ENCODE data around the gene NKX1-2. TPM values are rescaled to one million over a fixed set of nuclear protein-coding genes. Genes with fewer than 3 reads are reported as not detected.

Gene NKX1-2
- total RNA-seq, 1 donor from 2014 or later, result 0.29 TPM

DNA sequence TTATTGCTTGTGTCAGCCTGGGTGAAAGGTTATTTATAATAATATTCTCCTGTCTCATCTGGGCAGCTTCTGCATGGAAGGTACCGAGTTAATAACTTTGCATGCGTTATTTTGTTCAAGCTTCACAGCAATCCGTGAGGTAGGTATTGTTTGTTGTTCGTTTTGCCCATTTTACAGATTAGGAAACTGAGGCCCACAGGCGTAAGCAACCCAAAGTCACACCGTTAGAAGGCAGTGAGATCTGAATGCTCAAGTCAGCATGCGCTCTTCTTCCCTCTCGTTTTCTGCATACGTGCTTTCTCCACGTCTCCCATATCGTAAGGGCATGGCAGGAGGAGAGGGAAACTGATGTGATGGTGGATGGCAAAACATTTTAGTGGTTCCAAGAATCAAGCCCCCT, 45.9 kb upstream of the NKX1-2 start:
- H3K27ac Mint-ChIP-seq, result no peak overlapping the region
- peaks cover 12% of the 10 kb centered on the region for H3K36me3 Mint-ChIP-seq
- TF ChIP-seq, protein P1, sequence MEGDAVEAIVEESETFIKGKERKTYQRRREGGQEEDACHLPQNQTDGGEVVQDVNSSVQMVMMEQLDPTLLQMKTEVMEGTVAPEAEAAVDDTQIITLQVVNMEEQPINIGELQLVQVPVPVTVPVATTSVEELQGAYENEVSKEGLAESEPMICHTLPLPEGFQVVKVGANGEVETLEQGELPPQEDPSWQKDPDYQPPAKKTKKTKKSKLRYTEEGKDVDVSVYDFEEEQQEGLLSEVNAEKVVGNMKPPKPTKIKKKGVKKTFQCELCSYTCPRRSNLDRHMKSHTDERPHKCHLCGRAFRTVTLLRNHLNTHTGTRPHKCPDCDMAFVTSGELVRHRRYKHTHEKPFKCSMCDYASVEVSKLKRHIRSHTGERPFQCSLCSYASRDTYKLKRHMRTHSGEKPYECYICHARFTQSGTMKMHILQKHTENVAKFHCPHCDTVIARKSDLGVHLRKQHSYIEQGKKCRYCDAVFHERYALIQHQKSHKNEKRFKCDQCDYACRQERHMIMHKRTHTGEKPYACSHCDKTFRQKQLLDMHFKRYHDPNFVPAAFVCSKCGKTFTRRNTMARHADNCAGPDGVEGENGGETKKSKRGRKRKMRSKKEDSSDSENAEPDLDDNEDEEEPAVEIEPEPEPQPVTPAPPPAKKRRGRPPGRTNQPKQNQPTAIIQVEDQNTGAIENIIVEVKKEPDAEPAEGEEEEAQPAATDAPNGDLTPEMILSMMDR (conservative IDR thresholded peaks at IDR 0.05), result no peak
- DNase-seq (ENCODE audit: extremely low spot score, unreplicated experiment), result no peak
- H3K4me1 Mint-ChIP-seq (ENCODE audit: unreplicated experiment), result peaks cover 11% of the 10 kb centered on the region
- H3K9me3 Mint-ChIP-seq, result peaks cover 1% of the 10 kb centered on the region
- H3K4me3 Mint-ChIP-seq, result no peak overlapping the region
- peaks cover 6% of the 10 kb centered on the region for H3K27me3 Mint-ChIP-seq

DNA sequence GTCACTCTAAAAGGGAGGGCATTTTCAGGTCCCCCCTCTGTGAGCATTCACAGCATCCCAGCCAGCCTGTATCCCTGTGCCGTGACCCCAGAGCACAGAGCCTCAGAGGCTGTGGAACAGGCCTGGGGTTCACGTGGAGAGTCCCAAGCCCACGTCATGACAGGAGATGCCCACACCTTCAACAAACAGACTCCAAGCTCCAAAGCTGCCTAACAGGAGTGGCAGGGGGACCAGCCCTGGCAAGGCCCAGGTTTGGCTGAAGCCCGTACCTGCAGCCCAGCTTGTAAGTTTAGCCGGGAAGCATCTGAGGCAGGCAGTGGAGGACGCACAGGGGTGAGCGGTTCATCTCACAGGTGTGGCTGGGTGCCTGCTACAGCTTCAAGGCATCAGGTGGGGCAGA, 45.3 kb upstream of the NKX1-2 start:
- no peak overlapping the region for H3K27ac Mint-ChIP-seq
- peaks cover 6% of the 10 kb centered on the region for H3K27me3 Mint-ChIP-seq
- no peak for DNase-seq (ENCODE audit: extremely low spot score, unreplicated experiment)
- peaks cover 9% of the 10 kb centered on the region for H3K36me3 Mint-ChIP-seq
- TF ChIP-seq, protein P1 (conservative IDR thresholded peaks at IDR 0.05), result no peak
- peaks cover 11% of the 10 kb centered on the region for H3K4me1 Mint-ChIP-seq (ENCODE audit: unreplicated experiment)
- no peaks in the 10 kb centered on the region for H3K9me3 Mint-ChIP-seq
- no peak overlapping the region for H3K4me3 Mint-ChIP-seq

DNA sequence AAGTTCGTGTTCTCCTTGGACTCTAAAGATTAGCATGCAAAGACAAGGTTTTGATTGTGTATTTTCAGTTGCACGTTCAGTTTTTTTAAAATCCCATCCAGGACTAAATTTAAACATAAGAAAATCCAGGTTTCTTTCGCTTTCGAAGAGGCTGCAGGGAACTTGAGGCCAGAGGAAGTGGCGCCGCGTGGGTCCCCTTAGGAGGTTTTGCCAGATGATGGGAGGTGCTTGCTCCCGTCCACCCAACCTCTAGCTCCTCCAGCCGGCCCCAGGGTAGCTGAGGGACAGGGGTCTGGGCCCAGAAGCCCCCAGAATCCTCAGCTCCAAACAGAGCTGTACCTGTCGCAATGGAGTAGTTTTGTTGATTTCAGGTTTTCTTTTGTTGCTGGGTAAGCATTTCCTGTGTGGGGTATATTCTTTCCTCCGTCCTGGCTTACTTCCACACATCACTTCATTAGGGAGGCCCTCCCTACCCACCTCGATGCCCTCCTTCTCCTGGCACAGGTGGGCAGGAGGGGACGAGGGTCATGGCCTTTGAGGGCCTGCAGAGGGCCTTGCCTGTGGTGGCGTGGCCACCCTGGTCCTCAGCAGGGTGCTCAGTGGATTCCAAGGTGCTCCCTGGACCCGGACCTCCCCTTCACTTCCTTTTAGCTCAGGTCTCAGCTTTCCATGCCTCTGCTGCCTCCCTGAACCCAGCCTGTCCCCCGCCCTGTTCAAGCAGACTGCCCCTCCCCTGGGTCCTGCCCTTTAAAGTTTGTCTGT, 44.4 kb upstream of the NKX1-2 start:
- H3K27ac Mint-ChIP-seq, result no peak overlapping the region
- peaks cover 6% of the 10 kb centered on the region for H3K27me3 Mint-ChIP-seq
- no peak overlapping the region for H3K4me3 Mint-ChIP-seq
- no peaks in the 10 kb centered on the region for H3K9me3 Mint-ChIP-seq
- H3K36me3 Mint-ChIP-seq, result peaks cover 5% of the 10 kb centered on the region
- TF ChIP-seq, protein P1 (conservative IDR thresholded peaks at IDR 0.05), result no peak
- no peak for DNase-seq (ENCODE audit: extremely low spot score, unreplicated experiment)
- peaks cover 11% of the 10 kb centered on the region for H3K4me1 Mint-ChIP-seq (ENCODE audit: unreplicated experiment)

DNA sequence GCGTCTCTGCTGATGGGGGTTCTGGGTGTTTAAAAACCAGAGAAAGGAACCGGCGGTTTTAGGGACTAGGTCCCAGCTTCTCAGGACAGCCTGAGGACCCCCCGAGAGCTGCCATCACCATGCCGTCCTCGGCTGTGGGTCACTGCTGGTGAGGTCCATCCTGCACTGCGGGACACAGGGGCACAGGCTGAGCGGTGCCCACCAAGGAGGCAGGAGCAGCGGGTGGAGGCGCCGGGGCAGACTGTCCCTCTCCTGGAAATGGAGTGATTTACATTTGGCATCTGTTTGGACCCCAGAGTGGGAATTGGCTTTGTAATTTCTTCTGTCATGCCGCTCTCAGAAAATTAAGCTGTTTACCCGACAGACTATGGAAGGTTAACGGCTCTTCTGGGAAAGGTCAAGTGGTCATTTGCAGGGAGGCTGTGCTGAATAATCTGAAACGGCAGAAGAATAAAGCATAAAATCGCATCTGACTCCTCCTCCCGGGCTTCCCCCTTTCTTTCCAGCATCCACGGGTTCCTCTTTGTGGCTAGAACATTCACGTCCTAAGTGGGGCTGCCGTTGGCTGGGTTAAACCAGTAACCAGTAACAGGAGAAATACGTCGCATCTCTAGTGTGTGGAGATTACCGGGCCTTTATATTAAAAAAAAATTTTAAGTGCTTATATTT, 43.5 kb upstream of the NKX1-2 start:
- no peak overlapping the region for H3K27ac Mint-ChIP-seq
- no peaks in the 10 kb centered on the region for H3K9me3 Mint-ChIP-seq
- no peak overlapping the region for H3K4me3 Mint-ChIP-seq
- TF ChIP-seq, protein P1 (conservative IDR thresholded peaks at IDR 0.05), result no peak
- peaks cover 11% of the 10 kb centered on the region for H3K4me1 Mint-ChIP-seq (ENCODE audit: unreplicated experiment)
- H3K27me3 Mint-ChIP-seq, result peaks cover 6% of the 10 kb centered on the region
- peaks cover 5% of the 10 kb centered on the region for H3K36me3 Mint-ChIP-seq
- DNase-seq (ENCODE audit: extremely low spot score, unreplicated experiment), result no peak

DNA sequence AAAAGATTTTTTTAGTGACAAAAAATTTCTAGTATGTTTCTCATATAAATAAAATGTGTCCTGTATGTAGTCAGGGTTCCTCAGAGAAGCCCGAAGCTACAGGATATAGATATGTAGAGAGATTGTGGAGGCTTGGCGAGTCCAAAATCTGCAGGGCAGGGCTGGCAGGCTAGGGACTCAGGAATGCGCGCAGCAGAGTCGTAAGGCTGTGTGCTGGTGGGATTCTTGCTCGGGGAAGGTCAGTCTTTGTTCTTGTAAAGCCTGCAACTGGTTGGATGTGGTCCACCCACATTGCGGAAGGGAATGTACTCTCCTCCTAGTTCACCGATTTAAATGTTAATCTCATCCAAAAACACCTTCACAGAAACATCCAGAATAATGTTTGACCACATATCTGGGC, 42.4 kb upstream of the NKX1-2 start:
- TF ChIP-seq, protein P1 (conservative IDR thresholded peaks at IDR 0.05), result no peak
- DNase-seq (ENCODE audit: extremely low spot score, unreplicated experiment), result no peak
- Mint-ChIP-seq H3K27ac (no peak overlapping the region), H3K9me3 (no peaks in the 10 kb centered on the region), H3K4me1 (ENCODE audit: unreplicated experiment) (peaks cover 6% of the 10 kb centered on the region), H3K36me3 (peaks cover 5% of the 10 kb centered on the region), H3K4me3 (no peak overlapping the region), H3K27me3 (peaks cover 6% of the 10 kb centered on the region)
